Spleen (tissue), 7 donors: ENCODE data around the gene NDNF.

Experiments used
- POLR2A ChIP-seq, 3 donors: fragments of 450-650 bp; IDR thresholded peaks; one replicate each; pipeline ENCODE4 v1.5.1; 2017; ENCODE audit warnings: antibody characterized with exemption in 3 of 3, mild to moderate bottlenecking in 1 of 3
- TF ChIP-seq, protein P1 (sequence below), 11 experiments: fragments of 200-600 bp in 7 of 11; fragments of 450-650 bp in 4 of 11; sonication (generic) in 4 of 11; IDR thresholded peaks in 8 of 11; conservative IDR thresholded peaks in 3 of 11; 1 replicate in 7 of 11; 2 replicates in 4 of 11; pipeline versions ENCODE4 v1.4.0 to v1.8.0; 2016 to 2021; ENCODE audit warnings: antibody characterized with exemption in 11 of 11, inconsistent platforms in 4 of 11, mild to moderate bottlenecking in 1 of 11
- donor health status: DM: no; HTN: no; CAD: no; lungs with moderate emphysema.
- donor health status: DM: no; HTN: no; CAD: no.
- donor health status: DM: no; HTN: no; CAD: no.

DNA sequence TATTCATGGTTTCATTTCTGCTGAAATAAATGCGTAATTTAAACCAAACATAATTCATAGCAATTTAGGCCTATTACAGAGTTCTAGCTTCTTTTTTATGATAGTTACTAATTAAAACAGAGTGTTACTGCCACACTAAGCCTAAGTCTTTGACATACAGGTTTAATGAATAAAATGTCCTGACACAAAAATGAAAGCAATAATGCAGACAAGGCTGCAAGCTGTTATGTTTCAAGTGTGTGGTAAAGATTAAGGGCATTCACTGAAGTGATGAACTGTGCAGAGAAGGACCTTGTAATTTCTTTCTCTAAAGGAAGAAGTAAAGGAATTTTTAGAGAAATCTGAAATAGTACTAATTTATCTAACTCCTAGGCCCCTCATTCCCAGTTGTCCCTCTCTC lies 2.9 kb downstream of the NDNF start:
- TF ChIP-seq, protein P1, sequence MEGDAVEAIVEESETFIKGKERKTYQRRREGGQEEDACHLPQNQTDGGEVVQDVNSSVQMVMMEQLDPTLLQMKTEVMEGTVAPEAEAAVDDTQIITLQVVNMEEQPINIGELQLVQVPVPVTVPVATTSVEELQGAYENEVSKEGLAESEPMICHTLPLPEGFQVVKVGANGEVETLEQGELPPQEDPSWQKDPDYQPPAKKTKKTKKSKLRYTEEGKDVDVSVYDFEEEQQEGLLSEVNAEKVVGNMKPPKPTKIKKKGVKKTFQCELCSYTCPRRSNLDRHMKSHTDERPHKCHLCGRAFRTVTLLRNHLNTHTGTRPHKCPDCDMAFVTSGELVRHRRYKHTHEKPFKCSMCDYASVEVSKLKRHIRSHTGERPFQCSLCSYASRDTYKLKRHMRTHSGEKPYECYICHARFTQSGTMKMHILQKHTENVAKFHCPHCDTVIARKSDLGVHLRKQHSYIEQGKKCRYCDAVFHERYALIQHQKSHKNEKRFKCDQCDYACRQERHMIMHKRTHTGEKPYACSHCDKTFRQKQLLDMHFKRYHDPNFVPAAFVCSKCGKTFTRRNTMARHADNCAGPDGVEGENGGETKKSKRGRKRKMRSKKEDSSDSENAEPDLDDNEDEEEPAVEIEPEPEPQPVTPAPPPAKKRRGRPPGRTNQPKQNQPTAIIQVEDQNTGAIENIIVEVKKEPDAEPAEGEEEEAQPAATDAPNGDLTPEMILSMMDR (IDR thresholded peaks at IDR 0.05 in 8 of 11, conservative IDR thresholded peaks at IDR 0.05 in 3 of 11) = no peak
- no peak for TF ChIP-seq POLR2A (IDR thresholded peaks at IDR 0.05)
